Measurements from ENCODE around the gene EVC.

The EVC gene

GRCh38 chr4:5790546-5790857 is 79.5 kb downstream of the EVC start:
- H3K4me3 ChIP-seq (ENCODE audit: low read depth in 1 of 2, low read length in 2 of 2) = no peak overlapping the region
- H3K9me3 ChIP-seq (ENCODE audit: insufficient read depth, low read length, severe bottlenecking) = no peaks in the 10 kb centered on the region
- no peaks in the 10 kb centered on the region for H3K27me3 ChIP-seq (ENCODE audit: insufficient read depth, low read length, poor library complexity)
- H3K79me2 ChIP-seq (ENCODE audit: insufficient read depth, low read length) = no peaks in the 10 kb centered on the region
- DNase-seq = no peak
- H2AFZ ChIP-seq (ENCODE audit: low read depth, low read length) = no peak overlapping the region
- no peak overlapping the region for H3K9ac ChIP-seq (ENCODE audit: low read depth, low read length)
- no peak for ATAC-seq (ENCODE audit: insufficient read depth, low read depth)
- no peaks in the 10 kb centered on the region for H4K20me1 ChIP-seq (ENCODE audit: insufficient read depth, low read length)
- no peaks in the 10 kb centered on the region for H3K36me3 ChIP-seq (ENCODE audit: insufficient read depth, low read length)
- no peak overlapping the region for H3K4me2 ChIP-seq (ENCODE audit: insufficient read depth, low read length)
- TF ChIP-seq EZH2 (IDR thresholded peaks at IDR 0.05; ENCODE audit: borderline replicate concordance, low read depth, low read length, severe bottlenecking) = no peak
- no peak for TF ChIP-seq CTCF (IDR thresholded peaks at IDR 0.05; ENCODE audit: borderline replicate concordance, extremely low read depth, low read length, poor library complexity, severe bottlenecking)
- H3K27ac ChIP-seq (ENCODE audit: low read length) = no peak overlapping the region
- no peaks in the 10 kb centered on the region for H3K4me1 ChIP-seq (ENCODE audit: insufficient read depth, low read length)

GRCh38 chr4:5791654-5792053 is 80.7 kb downstream of the EVC start:
- Histone ChIP-seq H3K4me1 (ENCODE audit: insufficient read depth, low read length) (no peaks in the 10 kb centered on the region), H3K27ac (ENCODE audit: low read length) (no peak overlapping the region), H3K36me3 (ENCODE audit: insufficient read depth, low read length) (no peaks in the 10 kb centered on the region), H4K20me1 (ENCODE audit: insufficient read depth, low read length) (no peaks in the 10 kb centered on the region), H2AFZ (ENCODE audit: low read depth, low read length) (no peak overlapping the region), H3K79me2 (ENCODE audit: insufficient read depth, low read length) (no peaks in the 10 kb centered on the region), H3K4me2 (ENCODE audit: insufficient read depth, low read length) (no peak overlapping the region), H3K27me3 (ENCODE audit: insufficient read depth, low read length, poor library complexity) (no peaks in the 10 kb centered on the region), H3K4me3 (ENCODE audit: low read depth in 1 of 2, low read length in 2 of 2) (no peak overlapping the region), H3K9ac (ENCODE audit: low read depth, low read length) (no peak overlapping the region), H3K9me3 (ENCODE audit: insufficient read depth, low read length, severe bottlenecking) (no peaks in the 10 kb centered on the region)
- no peak for TF ChIP-seq CTCF (IDR thresholded peaks at IDR 0.05; ENCODE audit: borderline replicate concordance, extremely low read depth, low read length, poor library complexity, severe bottlenecking)
- TF ChIP-seq EZH2 (IDR thresholded peaks at IDR 0.05; ENCODE audit: borderline replicate concordance, low read depth, low read length, severe bottlenecking) = no peak
- DNase-seq (no peak), ATAC-seq (ENCODE audit: insufficient read depth, low read depth) (no peak)

GRCh38 chr4:5793514-5793913 is 82.5 kb downstream of the EVC start:
- Histone ChIP-seq H3K27me3 (ENCODE audit: insufficient read depth, low read length, poor library complexity) (no peaks in the 10 kb centered on the region), H3K4me1 (ENCODE audit: insufficient read depth, low read length) (no peaks in the 10 kb centered on the region), H3K79me2 (ENCODE audit: insufficient read depth, low read length) (no peaks in the 10 kb centered on the region), H4K20me1 (ENCODE audit: insufficient read depth, low read length) (no peaks in the 10 kb centered on the region), H3K36me3 (ENCODE audit: insufficient read depth, low read length) (no peaks in the 10 kb centered on the region), H3K9ac (ENCODE audit: low read depth, low read length) (no peak overlapping the region), H3K4me3 (ENCODE audit: low read depth in 1 of 2, low read length in 2 of 2) (no peak overlapping the region), H3K9me3 (ENCODE audit: insufficient read depth, low read length, severe bottlenecking) (no peaks in the 10 kb centered on the region), H3K27ac (ENCODE audit: low read length) (no peak overlapping the region), H2AFZ (ENCODE audit: low read depth, low read length) (no peak overlapping the region), H3K4me2 (ENCODE audit: insufficient read depth, low read length) (no peak overlapping the region)
- ATAC-seq (ENCODE audit: insufficient read depth, low read depth) (no peak), DNase-seq (no peak)
- no peak for TF ChIP-seq EZH2 (IDR thresholded peaks at IDR 0.05; ENCODE audit: borderline replicate concordance, low read depth, low read length, severe bottlenecking)
- TF ChIP-seq CTCF (IDR thresholded peaks at IDR 0.05; ENCODE audit: borderline replicate concordance, extremely low read depth, low read length, poor library complexity, severe bottlenecking) = no peak

- Histone ChIP-seq H3K9me3 (ENCODE audit: insufficient read depth, low read length, severe bottlenecking) (no peaks in the 10 kb centered on the region), H2AFZ (ENCODE audit: low read depth, low read length) (no peak overlapping the region), H3K27me3 (ENCODE audit: insufficient read depth, low read length, poor library complexity) (no peaks in the 10 kb centered on the region), H4K20me1 (ENCODE audit: insufficient read depth, low read length) (no peaks in the 10 kb centered on the region), H3K27ac (ENCODE audit: low read length) (no peak overlapping the region), H3K4me1 (ENCODE audit: insufficient read depth, low read length) (no peaks in the 10 kb centered on the region), H3K79me2 (ENCODE audit: insufficient read depth, low read length) (no peaks in the 10 kb centered on the region), H3K4me2 (ENCODE audit: insufficient read depth, low read length) (no peak overlapping the region), H3K4me3 (ENCODE audit: low read depth in 1 of 2, low read length in 2 of 2) (no peak overlapping the region), H3K9ac (ENCODE audit: low read depth, low read length) (no peak overlapping the region), H3K36me3 (ENCODE audit: insufficient read depth, low read length) (no peaks in the 10 kb centered on the region)
- no peak for ATAC-seq (ENCODE audit: insufficient read depth, low read depth)
- TF ChIP-seq CTCF (IDR thresholded peaks at IDR 0.05; ENCODE audit: borderline replicate concordance, extremely low read depth, low read length, poor library complexity, severe bottlenecking) (no peak), EZH2 (IDR thresholded peaks at IDR 0.05; ENCODE audit: borderline replicate concordance, low read depth, low read length, severe bottlenecking) (no peak)
- no peak for DNase-seq
Observed at GRCh38 chr4:5795580-5795979, 84.6 kb downstream of the EVC start.
